OCI-LY7 (cell line): ENCODE data around the gene SLC25A11.

Source experiments
- EZH2phosphoT487 ChIP-seq: fragments of 200-600 bp; sonication (generic); IDR thresholded peaks from 2 replicates; pipeline ENCODE4 v1.6.1; 2018; ENCODE audit warnings: low read depth, borderline replicate concordance, mild to moderate bottlenecking, mixed run types, antibody characterized with exemption, low read length, moderate library complexity, mixed read lengths
- TF ChIP-seq, protein P1 (sequence below): fragments of 200-600 bp; sonication (generic); conservative IDR thresholded peaks from 2 replicates; pipeline ENCODE4 v1.5.1; 2014; ENCODE audit warnings: mild to moderate bottlenecking, antibody characterized with exemption, low read length, moderate library complexity, mixed read lengths

DNA sequence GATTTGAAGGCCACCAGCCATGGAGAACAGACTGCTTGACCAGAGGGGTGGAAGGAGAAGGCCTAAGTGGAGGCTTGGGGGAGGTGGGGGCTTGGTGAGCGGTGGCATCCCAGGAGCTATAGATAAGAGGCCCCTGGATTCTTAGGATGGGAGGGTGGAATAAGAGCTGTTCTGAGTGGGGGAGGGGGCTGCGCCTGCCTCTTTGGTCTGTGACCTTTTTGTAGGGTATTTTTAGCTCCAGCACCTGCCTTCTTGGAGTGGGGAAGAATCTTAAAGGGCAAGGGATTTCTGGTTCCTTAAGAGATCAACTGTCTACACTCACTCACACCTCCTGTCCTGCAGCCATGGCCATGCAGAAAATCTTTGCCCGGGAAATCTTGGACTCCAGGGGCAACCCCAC is 11.6 kb upstream of the SLC25A11 start:
- TF ChIP-seq, protein P1, sequence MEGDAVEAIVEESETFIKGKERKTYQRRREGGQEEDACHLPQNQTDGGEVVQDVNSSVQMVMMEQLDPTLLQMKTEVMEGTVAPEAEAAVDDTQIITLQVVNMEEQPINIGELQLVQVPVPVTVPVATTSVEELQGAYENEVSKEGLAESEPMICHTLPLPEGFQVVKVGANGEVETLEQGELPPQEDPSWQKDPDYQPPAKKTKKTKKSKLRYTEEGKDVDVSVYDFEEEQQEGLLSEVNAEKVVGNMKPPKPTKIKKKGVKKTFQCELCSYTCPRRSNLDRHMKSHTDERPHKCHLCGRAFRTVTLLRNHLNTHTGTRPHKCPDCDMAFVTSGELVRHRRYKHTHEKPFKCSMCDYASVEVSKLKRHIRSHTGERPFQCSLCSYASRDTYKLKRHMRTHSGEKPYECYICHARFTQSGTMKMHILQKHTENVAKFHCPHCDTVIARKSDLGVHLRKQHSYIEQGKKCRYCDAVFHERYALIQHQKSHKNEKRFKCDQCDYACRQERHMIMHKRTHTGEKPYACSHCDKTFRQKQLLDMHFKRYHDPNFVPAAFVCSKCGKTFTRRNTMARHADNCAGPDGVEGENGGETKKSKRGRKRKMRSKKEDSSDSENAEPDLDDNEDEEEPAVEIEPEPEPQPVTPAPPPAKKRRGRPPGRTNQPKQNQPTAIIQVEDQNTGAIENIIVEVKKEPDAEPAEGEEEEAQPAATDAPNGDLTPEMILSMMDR, result no peak
- TF ChIP-seq EZH2phosphoT487, result no peak
